ENCODE data around the gene FASTK.
"Not testable (repeated sequence)": the region's sequence is repeated elsewhere in the genome, so short reads cannot be mapped to it uniquely, and the experiment has no call there.

Gene FASTK

DNA sequence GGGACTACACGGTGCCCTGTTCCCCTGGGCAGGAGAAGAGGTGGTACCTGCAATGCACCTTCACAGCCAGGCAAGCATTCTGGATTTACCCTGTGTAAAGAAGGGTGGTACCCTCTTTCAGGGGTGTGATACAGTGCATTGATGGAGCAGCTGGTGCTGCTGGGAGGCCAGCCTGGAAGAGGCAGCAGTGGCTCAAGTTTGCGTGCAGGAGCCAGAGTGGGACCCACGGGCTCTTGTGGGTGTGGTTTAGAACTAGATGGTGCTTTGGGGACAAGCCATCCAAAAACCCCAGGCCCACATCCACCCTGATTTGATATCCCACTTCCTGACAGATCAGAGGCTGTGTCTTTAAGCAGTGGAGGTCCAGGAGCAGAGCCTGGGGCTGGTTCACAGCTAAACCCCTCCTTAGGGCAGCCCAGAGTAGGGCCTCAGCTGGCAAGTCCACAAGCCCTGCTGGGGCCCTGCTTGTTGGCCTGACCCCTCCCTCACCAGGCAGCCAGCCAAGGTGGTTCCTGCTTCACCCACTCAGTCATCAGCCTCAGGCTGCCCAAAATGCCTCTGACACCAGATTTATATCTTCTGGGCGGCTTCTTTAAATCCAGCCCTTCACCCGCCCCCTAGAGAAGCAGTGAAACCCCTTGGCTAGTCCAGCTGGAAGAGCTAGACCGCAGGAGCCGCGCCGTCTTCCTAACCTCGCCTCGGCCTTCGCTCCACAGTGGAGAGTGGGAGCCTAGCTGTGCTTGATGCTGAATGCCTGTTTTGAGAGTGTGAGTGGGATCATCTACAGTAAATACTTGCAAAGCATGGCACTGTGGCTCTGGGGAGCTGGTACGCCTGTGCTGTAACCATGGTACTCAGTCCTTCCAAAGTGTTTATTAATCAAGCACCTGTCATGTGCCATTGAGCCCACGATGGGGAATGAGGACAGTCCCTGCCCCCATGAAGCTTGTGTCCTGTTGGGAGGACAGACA is 33.7 kb downstream of the FASTK start:
- DNase-seq = no peak

- no peak for DNase-seq
Observed at GRCh38 chr7:151045967-151046366, 34.6 kb downstream of the FASTK start.

DNA sequence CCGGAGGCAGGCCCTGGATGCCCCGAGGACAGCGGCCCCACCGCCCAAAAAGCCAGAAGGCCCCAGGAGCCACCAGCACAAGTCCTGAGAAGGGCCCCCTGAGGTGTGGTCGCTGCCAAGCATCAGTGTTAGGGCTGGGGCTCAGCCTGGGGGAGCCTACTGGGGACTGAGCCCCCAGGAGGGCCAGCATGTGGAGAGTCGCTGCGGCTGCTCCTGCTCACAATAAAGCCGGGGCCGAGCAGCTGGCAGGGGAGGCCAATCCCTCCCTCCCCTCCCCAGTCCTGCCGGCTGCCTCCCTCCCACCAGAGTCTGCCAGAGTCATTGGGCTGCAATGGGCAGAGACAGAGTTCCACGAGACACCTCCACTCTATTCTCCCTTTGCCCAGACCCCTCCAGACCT is 35.3 kb downstream of the FASTK start:
- DNase-seq = peak; percentile 87

GRCh38 chr7:151043959-151044358 is 36.6 kb downstream of the FASTK start:
- DNase-seq = no peak

- not testable (repeated sequence) for DNase-seq
Observed at GRCh38 chr7:151043449-151043848, 37.2 kb downstream of the FASTK start.

GRCh38 chr7:151040616-151041375 is 39.8 kb downstream of the FASTK start:
- no peak for DNase-seq

- peak; percentile 62 for DNase-seq
Observed at GRCh38 chr7:151039850-151040548, 40.6 kb downstream of the FASTK start.

DNA sequence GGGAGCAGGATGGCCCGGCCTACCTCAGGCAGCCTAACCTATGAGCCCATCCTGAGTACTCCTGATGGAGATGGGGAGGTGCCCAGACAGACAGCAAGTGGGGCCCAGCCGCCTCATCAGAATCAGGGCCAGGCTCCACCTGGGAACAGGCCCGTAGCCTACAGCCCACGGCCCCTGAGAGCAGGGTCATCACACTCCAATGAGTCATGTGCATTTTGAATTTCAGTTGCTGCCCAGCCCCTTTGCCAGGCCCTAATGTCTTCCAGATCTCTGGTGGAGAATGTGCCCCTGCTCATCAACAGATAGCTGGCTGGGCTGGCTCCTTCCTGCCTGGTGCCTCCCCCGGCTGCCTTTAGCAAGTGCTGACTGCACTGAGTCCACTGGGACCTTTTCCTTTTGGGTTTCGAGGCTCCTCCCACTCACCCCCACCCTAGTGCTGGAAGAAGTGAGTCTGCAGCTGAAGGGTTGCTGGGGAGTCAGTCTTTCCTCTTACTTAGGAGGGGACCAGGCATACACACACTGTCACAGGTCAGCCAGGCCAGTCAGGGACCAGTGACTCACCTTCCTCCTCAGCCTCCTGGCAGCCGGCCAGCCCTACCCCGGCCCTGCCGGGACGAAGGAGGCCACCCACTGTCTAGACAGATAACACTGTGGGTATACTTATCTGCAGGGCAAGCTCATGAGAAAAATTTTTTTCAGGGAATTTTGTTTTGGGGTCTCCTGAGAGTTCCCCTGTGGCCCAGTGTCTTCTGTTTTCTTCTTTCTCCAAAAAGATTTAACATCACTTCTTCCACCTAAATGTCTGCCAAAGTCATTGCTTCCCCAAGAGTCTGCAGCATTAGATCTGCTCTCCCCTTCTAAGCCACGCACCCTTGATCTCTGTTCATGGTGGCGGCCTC is 41.4 kb downstream of the FASTK start:
- DNase-seq = peak; percentile 28

GRCh38 chr7:151035902-151036301 is 44.7 kb downstream of the FASTK start:
- no peak for DNase-seq

DNA sequence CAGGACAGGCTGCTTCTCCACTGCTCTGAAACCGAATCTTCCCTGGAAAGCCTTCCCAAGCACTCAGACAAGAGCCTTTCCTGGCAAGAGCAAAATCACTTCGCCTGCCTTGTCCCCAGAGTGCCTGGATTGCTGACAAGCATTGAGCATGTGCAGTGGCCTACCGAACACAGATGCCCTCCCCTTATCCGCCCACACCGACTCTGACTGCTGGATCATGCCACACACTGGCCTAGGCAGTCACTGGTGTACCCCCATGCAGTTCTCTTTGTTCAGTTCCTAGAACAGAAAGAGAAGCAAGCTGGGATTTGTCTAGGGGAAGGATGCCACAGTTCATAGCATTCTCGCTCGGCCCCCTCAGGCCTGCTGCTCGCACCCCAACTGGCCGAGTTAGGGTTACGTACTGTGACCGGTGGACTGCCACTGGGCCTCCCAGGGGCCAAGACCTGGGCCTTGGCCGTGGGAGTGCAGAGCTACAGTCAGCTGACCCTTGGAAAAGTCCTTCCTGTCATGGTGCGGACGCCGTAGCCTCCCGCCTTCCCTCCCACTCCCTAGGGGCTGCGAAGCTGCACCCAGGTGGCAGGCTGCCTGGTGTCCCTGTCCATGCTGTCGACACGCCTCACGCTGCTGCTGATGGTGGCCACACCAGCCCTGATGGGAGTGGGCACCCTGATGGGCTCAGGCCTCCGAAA is 45.4 kb downstream of the FASTK start:
- no peak for DNase-seq

DNA sequence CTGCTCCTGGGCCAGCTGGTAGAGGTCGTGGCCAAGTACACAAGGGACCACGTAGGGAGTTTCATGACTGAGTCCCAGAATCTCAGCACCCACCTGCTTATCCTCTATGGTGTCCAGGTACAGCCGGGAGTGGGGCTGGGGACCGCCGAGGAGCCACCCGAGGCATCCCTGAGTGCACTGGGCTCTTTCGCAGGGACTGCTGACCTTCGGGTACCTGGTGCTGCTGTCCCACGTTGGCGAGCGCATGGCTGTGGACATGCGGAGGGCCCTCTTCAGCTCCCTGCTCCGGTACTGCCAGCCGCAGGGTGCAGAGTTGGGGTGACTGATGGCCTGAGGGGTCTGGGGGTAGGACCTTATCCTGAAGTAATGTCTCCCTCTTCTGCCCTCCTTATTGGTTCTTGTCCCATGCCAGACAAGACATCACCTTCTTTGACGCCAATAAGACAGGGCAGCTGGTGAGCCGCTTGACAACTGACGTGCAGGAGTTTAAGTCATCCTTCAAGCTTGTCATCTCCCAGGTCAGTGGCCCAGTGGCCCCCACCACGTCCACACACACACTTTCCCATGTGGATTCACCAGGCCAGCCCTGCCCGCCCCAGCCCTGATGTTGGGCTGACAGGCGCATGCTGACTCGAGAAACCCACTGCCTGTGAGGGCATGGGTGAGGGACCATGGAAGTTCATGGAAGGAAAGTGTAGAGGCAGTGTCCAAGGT is 46.1 kb downstream of the FASTK start:
- DNase-seq = no peak

GRCh38 chr7:151033864-151034249 is 46.8 kb downstream of the FASTK start:
- DNase-seq = no peak

- peak; percentile 24 for DNase-seq
Observed at GRCh38 chr7:151032936-151033863, 47.4 kb downstream of the FASTK start.

GRCh38 chr7:151031011-151031410 is 49.6 kb downstream of the FASTK start:
- no peak for DNase-seq

DNA sequence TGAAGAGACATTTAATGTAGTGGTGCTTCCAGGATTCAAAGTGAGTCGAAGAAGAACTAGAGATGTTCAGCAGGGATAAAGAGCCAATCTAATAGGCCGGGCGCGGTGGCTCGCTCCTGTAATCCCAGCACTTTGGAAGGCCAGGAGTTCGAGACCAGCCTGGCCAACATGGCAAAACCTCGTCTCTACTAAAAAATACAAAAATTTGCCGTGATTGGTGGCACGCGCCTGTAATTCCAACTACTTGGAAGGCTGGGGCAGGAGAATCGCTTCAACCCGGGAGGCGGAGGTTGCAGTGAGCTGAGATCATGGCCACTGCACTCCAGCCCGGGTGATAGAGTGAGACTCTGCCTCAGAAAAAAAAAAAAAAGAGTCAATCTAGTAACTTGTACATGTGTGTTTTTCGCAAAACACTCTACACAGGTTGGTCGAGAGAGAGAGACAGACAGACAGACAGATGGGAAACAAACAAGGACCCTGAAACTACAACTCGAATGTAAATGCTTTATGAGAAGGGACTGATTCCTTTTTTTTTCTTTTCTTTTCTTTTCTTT is 51.6 kb downstream of the FASTK start:
- no peak for DNase-seq

DNA sequence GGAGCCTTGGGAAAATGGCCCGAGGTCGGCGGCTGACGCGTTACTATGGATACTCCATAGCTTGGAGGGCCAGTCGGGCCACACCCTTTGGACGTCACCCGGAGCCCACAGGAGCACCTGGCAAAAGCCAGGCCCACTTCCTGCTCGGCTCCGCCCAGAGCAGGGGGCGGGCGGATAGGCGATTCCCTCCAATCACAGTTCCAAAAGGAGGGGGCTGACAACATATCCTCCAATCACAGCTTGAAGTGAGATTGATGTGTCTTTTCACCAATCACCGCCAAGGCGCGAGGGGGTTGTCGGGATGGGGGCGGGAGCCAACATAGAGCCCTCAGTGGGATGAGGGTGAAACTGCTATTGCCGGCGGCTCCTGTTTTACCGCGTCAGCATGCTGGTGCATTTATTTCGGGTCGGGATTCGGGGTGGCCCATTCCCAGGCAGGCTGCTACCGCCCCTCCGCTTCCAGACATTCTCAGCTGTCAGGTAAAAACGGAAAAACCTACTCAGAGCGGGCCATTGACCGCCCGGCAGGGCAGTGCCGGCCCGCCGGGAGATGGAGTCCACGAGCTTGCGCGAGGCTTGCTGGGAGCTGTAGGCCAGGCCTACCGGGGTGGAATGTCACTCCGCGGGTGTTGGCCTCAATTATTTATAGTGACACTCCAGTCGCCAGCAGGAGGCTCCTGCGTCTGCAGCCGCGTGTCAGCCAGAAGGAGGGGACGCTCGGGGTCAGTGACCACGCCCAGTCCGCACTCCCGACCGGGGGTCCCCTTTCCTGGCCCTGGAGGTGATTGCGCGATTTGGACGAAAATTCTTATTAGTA is 52.3 kb downstream of the FASTK start, which contains the start of gene ABCB8:
Gene ABCB8, plus strand, starts transcription at position 320 of the 817 bp plus-strand sequence. Its CDS starts 66 bp downstream, at position 386.
- peak; percentile 99 for DNase-seq

DNA sequence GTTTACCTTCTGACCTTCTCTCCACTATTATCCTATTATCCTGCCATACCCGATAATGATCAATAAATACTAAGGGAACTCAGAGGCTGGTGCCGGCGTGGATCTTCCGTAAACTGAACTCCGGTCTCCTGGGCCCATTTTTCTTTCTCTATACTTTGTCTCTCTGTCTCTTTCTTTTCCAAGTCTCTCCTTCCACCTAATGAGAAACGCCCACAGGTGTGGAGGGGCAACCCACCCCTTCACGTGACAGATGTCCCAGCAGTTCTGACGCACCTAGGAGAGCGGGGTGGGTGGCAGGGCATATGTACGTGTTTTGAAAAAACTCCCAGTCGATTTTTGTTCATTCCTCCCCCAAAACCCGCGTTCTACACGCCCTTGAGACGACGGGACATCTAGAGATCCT is 52.9 kb downstream of the FASTK start:
- DNase-seq = not testable (repeated sequence)
